ENCODE measurements around the gene CCDC51.

CCDC51 gene

DNA sequence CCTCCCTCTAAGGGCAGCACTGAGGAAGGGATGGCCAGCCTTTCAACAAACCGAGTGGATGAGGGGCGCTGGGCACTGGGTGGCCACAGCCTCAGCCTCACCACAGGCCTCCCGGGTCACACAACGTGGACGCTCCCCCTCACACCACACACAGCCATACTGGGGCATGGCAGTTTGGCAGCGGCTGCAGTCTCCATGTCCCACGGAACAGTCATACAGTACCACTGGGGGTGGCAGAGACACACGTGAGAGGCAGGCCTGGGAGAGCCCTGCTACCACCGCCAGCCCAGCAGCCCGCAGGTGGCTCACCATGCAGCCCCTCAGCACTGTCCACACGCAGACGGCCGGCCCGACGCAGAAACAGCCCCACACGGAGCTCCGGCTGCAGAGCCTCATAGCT is 21.8 kb downstream of the CCDC51 start:
- Histone ChIP-seq H3K4me3 (ENCODE audit: low read depth, low read length) (no peak overlapping the region), H3K36me3 (replicated peaks) (no peaks in the 10 kb centered on the region), H3K27ac (no peak overlapping the region), H3K27me3 (replicated peaks) (no peaks in the 10 kb centered on the region)
- in situ Hi-C loops (cut with HindIII; ENCODE audit: low pct_ligation_motif_present, low sequenced_read_pairs) = no loop called here
- DNase-seq = no peak
- TF ChIP-seq, protein P1, sequence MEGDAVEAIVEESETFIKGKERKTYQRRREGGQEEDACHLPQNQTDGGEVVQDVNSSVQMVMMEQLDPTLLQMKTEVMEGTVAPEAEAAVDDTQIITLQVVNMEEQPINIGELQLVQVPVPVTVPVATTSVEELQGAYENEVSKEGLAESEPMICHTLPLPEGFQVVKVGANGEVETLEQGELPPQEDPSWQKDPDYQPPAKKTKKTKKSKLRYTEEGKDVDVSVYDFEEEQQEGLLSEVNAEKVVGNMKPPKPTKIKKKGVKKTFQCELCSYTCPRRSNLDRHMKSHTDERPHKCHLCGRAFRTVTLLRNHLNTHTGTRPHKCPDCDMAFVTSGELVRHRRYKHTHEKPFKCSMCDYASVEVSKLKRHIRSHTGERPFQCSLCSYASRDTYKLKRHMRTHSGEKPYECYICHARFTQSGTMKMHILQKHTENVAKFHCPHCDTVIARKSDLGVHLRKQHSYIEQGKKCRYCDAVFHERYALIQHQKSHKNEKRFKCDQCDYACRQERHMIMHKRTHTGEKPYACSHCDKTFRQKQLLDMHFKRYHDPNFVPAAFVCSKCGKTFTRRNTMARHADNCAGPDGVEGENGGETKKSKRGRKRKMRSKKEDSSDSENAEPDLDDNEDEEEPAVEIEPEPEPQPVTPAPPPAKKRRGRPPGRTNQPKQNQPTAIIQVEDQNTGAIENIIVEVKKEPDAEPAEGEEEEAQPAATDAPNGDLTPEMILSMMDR (IDR thresholded peaks at IDR 0.05; ENCODE audit: low read depth, low read length, missing control alignments) = no peak

DNA sequence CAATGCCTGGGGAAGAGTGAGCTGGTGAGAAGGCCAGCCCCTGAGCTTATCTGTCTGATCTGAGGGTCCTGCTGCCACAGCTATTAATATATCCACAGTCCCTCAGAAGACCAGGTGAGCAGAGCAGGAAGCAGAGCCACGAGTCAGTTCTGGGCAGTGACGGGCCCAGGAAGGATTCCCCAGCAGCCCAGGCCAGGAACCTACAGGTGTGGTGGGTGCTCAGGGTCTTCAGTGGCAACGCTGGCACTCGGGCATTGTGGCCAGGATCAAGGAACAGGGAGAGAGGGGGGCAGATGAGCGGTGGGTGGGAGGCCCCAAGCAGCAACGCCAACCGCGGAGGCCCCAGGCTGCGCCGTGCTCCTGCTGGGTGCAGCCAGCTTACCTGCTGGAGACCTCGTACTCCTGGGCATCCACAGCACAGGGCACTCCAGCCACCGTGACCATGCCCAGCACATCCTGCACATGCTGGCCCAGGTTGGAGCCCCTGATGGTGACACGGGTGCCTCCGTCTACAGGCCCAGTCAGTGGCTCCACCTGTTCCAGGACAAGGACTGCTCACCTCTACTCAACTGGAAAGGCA is 22.3 kb downstream of the CCDC51 start:
- DNase-seq = no peak
- H3K27ac ChIP-seq = no peak overlapping the region
- no peaks in the 10 kb centered on the region for H3K36me3 ChIP-seq (replicated peaks)
- H3K4me3 ChIP-seq (ENCODE audit: low read depth, low read length) = no peak overlapping the region
- no peaks in the 10 kb centered on the region for H3K27me3 ChIP-seq (replicated peaks)
- in situ Hi-C loops (cut with HindIII; ENCODE audit: low pct_ligation_motif_present, low sequenced_read_pairs) = no loop called here
- TF ChIP-seq, protein P1 (IDR thresholded peaks at IDR 0.05; ENCODE audit: low read depth, low read length, missing control alignments) = no peak

DNA sequence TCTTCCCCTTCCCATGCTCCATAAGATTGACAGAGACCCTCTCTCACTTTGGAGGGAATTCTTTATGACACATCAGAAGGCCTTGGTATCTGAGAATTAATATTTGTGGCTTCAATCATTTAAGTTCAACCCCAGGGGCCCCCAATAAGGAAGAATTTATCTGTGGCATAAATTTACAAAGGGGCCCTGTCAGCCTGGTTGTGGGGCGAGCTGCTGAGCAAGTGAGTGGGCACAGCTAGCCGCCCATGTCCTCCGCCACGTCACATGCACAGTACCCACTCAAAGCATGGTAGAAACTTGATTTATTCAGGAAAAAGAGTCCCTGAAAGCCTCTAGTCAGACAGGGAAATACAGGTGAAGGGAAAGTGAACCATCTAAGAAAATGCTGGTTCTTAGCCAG is 23.4 kb downstream of the CCDC51 start:
- in situ Hi-C loops (cut with HindIII; ENCODE audit: low pct_ligation_motif_present, low sequenced_read_pairs) = no loop called here
- Histone ChIP-seq H3K27ac (no peak overlapping the region), H3K4me3 (ENCODE audit: low read depth, low read length) (no peak overlapping the region), H3K36me3 (replicated peaks) (no peaks in the 10 kb centered on the region), H3K27me3 (replicated peaks) (no peaks in the 10 kb centered on the region)
- TF ChIP-seq, protein P1 (IDR thresholded peaks at IDR 0.05; ENCODE audit: low read depth, low read length, missing control alignments) = no peak
- no peak for DNase-seq

DNA sequence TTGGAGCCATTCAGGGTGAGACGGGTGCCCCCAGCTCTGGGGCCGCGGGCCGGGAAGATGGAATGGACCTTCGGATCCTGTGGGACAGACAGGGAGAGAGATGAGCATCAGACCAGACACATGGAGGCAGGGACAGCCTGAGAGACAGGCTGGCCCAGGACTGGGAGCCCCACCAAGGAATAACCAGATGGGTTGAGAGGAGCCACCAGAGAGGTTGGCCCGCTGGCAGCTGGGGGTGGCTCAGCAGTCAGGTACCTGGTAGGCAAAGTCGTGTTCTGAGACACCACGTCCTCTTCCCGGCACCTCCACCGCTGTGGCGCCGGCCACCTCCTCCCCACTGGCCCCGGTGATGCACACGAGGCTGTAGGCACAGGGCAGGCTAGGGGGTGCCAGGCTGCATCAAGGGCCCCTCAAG is 23.8 kb downstream of the CCDC51 start:
- H3K27me3 ChIP-seq (replicated peaks) = no peaks in the 10 kb centered on the region
- H3K36me3 ChIP-seq (replicated peaks) = no peaks in the 10 kb centered on the region
- DNase-seq = no peak
- no peak overlapping the region for H3K4me3 ChIP-seq (ENCODE audit: low read depth, low read length)
- TF ChIP-seq, protein P1 (IDR thresholded peaks at IDR 0.05; ENCODE audit: low read depth, low read length, missing control alignments) = no peak
- H3K27ac ChIP-seq = no peak overlapping the region
- in situ Hi-C loops (cut with HindIII; ENCODE audit: low pct_ligation_motif_present, low sequenced_read_pairs) = no loop called here

DNA sequence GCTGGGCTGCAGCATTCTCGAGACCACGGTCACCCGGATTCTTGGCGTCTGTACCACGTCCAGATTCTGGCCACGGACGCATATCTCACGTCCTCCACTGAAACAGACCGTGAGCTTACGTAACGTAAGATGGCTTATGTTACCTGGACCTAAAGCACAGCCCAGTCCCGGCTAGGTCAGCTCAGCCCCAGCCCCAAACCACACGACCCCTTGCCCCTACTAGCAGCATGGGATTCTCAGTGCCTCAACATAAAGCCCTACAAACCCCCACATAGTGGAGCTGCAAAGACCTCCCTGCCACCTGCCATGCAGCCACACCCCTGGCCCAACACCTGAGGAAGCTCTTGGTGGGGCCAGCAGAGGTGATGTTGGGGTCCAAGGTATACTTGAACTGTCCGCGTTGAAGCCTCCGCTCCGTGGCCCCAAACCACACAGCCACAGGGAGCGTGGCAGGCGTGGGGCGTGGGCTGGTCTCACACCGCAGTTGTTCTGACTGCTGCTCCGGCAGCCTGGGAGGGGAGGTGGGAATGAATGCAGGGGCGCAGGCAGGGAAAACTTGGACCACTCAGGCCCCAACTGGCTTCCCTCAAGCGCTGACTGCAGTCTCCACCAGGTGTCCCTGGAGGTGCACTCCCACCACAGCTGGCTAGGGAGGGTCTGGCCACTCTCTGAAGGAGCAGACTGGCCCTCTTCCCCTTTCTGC is 24.5 kb downstream of the CCDC51 start:
- no peak for DNase-seq
- Histone ChIP-seq H3K27ac (no peak overlapping the region), H3K4me3 (ENCODE audit: low read depth, low read length) (no peak overlapping the region), H3K36me3 (replicated peaks) (no peaks in the 10 kb centered on the region), H3K27me3 (replicated peaks) (no peaks in the 10 kb centered on the region)
- TF ChIP-seq, protein P1 (IDR thresholded peaks at IDR 0.05; ENCODE audit: low read depth, low read length, missing control alignments) = peak; percentile 17
- in situ Hi-C loops (cut with HindIII; ENCODE audit: low pct_ligation_motif_present, low sequenced_read_pairs) = no loop called here

All from brain microvascular endothelial cell (primary cell).